Measurements from ENCODE around the gene CCT8. TPM values are rescaled to one million over a fixed set of nuclear protein-coding genes. Genes with fewer than 3 reads are reported as not detected.

The CCT8 gene
- total RNA-seq, 1 experiment from 2014 or later, result 356 TPM

- no peaks in the 10 kb centered on the region for H3K79me1 ChIP-seq (ENCODE audit: insufficient read depth, low read depth, low read length, poor library complexity, severe bottlenecking)
- H3K56ac ChIP-seq (ENCODE audit: insufficient read length, low read depth, low read length), result no peak overlapping the region
- peaks cover 36 to 73% (median 59%) of the 10 kb centered on the region in 3 experiments; a peak in 6 of 7 replicates for H3K36me3 Mint-ChIP-seq (ENCODE audit: insufficient read depth in 1 of 3, low read depth in 3 of 3)
- H4K91ac ChIP-seq (ENCODE audit: insufficient read length, low read depth, low read length), result no peak overlapping the region
- H2AK5ac ChIP-seq (ENCODE audit: insufficient read length, low read length), result no peak overlapping the region
- H3K79me2 ChIP-seq (ENCODE audit: insufficient read depth, low read length), result no peaks in the 10 kb centered on the region
- H3K18ac ChIP-seq (ENCODE audit: insufficient read length, low read depth, low read length), result no peak overlapping the region
- H2AFZ ChIP-seq (ENCODE audit: low read length), result no peak overlapping the region
- no peak overlapping the region for H3K4me3 Mint-ChIP-seq
- no peak overlapping the region for H3K23ac ChIP-seq (ENCODE audit: insufficient read length, low read depth, low read length)
- no peaks in the 10 kb centered on the region for H3K27me3 ChIP-seq (ENCODE audit: insufficient read depth, low read length)
- H3K27ac Mint-ChIP-seq, result peak overlapping the region in 1 of 3 experiments; percentile 24; a peak in 2 of 7 replicates
- no peak for TF ChIP-seq CTCF (conservative IDR thresholded peaks at IDR 0.05)
- no peak overlapping the region for H2BK15ac ChIP-seq (ENCODE audit: low read depth, low read length)
- no peak overlapping the region for H4K5ac ChIP-seq (ENCODE audit: insufficient read length, low read depth, low read length)
- H3K4ac ChIP-seq (ENCODE audit: low read depth, low read length), result no peak overlapping the region
- no peaks in the 10 kb centered on the region for H3K27me3 Mint-ChIP-seq (ENCODE audit: low read depth)
- no peaks in the 10 kb centered on the region for H3K23me2 ChIP-seq (ENCODE audit: insufficient read length, low read depth, low read length, poor library complexity, severe bottlenecking)
- H3K14ac ChIP-seq (ENCODE audit: insufficient read depth, low read length), result no peak overlapping the region
- no peak overlapping the region for H2BK120ac ChIP-seq (ENCODE audit: low read depth, low read length, poor library complexity, severe bottlenecking)
- no peak overlapping the region for H2BK5ac ChIP-seq (ENCODE audit: insufficient read length, low read length)
- H3K4me1 Mint-ChIP-seq, result no peaks in the 10 kb centered on the region
- no peaks in the 10 kb centered on the region for H3K4me1 ChIP-seq (ENCODE audit: insufficient read depth, low read length)
- H3T11ph ChIP-seq (ENCODE audit: low read length), result no peak overlapping the region
- no peak overlapping the region for H4K8ac ChIP-seq (replicated peaks; ENCODE audit: insufficient read length, low read depth, low read length)
- H4K20me1 ChIP-seq (ENCODE audit: control insufficient read depth, insufficient read depth, insufficient read length), result no peaks in the 10 kb centered on the region
- no peak overlapping the region for H2BK12ac ChIP-seq (ENCODE audit: insufficient read length, low read depth, low read length)
- no CpG with 5 or more reads among the region's 3 CpGs for WGBS (ENCODE audit: extremely low coverage, insufficient read length, low lambda C conversion rate)
- no peak overlapping the region for H2BK20ac ChIP-seq (ENCODE audit: low read depth, low read length, poor library complexity, severe bottlenecking)
- H3K4me2 ChIP-seq (ENCODE audit: insufficient read depth, insufficient read length, low read length), result no peak overlapping the region
- no peaks in the 10 kb centered on the region for H3K9me3 ChIP-seq (ENCODE audit: control insufficient read depth, low read depth, low read length)
- DNase-seq, result no peak
- no peaks in the 10 kb centered on the region for H3K9me3 Mint-ChIP-seq
- no peak overlapping the region for H3K27ac ChIP-seq (ENCODE audit: insufficient read length, low read depth, low read length)
- no peak overlapping the region for H3K9ac ChIP-seq (ENCODE audit: extremely low read depth, insufficient read length, low read length)
Measured at GRCh38 chr21:29056538-29057050, 16.9 kb downstream of the CCT8 start.

All from H9 (cell line).